Embryonic facial prominence (tissue), 1 donor: Measurements from ENCODE around the gene NHLH1.

Experiments used
- DNase-seq: peaks from one replicate; pipeline ENCODE4 v3.0.0-alpha.2; 2016; ENCODE audit errors: extremely low spot score

NHLH1 gene

DNA sequence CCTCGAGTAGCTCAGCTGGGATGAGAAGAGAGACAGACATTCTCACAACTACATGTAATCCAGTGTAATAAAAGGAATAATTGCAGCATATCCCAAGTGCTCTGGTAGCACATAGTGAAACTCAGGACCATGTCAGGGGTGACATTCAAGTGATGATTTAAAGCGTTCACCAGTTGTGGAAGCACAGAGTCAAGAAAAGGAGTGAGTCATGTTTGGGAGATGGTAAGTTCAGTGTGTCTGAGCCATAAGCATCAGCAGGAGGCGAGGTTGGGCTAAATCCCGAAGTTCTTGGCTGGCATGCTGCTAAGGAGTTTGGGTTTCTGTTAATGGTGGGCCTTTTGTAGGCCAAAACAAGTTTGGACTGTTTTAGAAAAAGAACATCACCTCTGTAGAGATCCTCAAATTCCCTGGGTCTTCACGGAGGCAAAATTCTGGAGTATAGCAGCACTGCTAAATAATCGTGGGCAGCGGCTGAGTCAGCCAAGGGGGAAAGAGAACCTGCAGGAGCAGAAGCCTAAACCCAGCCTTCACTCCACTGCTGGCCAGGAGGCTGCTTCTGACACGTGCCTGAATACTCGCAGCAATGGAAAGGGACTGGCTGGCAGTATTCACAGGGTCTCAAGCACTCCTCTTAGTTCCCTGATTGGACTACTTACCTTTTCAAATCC, 7.2 kb upstream of the NHLH1 start:
- no peak for DNase-seq

DNA sequence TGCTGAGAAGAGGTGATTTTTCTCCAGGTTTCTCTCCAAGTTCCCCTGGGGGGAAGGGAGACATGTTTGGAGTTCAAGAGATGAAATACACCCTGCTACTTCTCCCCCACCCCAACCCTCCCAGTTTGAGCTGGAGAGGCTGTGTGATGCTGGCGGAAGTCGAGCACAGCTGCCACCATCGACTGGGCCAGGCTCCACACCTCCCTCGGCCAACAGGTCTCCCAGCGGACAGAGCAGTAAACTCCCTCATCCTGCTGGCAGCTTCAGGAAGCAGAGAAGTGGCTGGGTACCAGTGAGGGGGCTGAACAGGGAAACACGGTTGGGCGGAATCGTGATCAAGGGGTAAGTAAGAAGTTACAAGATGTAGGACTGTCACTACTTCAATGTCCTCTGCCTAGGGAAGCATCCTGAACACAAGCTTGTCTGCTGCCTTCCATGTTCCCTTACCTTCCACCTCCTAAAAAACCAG, 6.6 kb upstream of the NHLH1 start:
- no peak for DNase-seq

DNA sequence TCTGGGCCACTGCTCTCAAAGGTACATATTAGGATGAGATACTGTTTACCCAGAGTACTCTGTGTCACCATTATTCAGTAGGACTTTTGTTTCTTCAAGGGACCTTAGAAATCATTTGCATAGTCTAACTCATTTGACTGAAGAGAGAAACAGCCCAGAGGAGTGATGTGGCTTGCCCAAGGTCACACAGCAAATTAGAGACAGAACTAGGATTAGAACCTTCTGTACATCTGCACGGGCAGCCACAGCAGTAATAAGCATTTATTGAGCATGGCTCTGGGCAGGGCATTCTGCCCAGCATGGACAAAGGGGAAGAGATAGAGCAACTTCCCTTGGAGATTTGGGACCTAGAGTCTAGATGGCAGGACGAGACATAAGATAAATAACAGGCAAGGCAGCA, 5.7 kb upstream of the NHLH1 start:
- no peak for DNase-seq

DNA sequence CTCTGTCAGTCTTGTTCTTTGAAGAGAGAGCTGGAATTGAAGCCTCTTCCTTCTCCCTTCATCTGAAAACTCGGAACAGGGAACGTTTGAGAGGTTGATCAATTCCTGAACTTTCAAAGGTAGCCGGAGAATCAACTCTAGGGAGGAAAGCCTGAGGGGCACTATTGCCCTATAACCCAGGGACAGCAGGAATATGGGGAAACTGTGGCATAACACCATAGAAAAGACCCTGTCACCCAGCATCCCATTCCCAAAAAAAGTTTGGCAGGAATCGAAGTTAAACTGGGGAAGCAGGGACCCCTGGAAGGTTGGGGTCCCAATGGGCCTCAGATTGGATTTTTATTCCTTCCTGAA, 5.1 kb upstream of the NHLH1 start:
- no peak for DNase-seq

DNA sequence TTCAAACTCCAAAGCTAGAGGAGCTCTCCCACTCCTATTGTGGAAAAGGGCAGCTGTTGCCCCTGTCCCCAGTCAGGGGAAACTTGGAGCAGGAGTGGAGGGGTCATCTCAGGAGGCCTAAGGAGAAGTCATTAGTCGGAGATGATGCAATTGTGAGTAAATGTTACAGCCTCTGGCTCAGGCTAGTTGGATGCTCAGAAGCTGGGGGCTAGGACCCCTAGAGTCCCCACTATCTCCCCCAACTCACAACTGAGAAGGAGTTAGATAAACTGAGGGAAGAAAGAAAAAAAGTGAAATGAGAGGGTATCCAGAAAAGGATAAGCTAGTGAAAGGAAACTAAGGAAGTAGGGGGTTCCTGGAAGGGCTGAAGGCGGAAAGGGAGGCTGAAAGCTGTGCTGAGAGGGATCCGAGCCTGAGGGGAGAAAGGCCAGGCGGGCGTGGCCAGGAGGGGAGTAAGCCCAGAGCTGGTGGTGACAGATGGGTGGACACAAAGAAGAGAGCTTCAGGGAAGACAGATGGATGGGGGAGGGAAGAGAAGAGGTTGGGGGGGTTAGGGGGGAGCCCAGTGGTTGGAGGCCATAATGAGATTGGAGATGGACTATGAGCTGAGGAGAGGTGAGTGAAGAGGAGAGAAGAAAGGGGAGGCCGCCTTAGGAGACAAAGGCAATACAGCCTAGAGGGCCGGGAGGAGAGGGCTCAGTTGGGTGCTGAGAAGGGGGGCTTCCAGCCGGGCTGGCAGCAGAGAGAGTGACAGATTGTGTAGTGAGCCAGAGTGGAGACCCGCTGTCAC, 4.5 kb upstream of the NHLH1 start:
- no peak for DNase-seq

DNA sequence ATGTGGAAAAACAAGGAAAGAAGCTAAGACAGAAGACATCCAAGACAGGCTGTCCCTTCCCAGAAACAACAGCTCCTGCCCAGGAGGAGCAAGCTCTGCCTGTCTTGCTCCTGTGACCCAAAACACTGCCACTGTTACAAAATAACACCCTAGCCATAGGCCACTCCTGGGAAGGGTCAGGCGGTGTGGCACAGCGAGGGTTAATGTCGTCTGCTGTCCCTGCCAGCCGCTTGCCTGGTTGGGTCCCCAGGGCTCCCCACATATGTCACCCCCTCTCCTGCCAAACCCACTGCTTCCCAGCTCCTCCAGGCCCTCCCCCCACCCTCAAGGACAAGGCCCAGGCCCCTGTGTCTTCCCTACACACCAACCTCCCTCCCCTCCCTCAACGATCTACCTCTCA, 3.9 kb upstream of the NHLH1 start:
- no peak for DNase-seq

DNA sequence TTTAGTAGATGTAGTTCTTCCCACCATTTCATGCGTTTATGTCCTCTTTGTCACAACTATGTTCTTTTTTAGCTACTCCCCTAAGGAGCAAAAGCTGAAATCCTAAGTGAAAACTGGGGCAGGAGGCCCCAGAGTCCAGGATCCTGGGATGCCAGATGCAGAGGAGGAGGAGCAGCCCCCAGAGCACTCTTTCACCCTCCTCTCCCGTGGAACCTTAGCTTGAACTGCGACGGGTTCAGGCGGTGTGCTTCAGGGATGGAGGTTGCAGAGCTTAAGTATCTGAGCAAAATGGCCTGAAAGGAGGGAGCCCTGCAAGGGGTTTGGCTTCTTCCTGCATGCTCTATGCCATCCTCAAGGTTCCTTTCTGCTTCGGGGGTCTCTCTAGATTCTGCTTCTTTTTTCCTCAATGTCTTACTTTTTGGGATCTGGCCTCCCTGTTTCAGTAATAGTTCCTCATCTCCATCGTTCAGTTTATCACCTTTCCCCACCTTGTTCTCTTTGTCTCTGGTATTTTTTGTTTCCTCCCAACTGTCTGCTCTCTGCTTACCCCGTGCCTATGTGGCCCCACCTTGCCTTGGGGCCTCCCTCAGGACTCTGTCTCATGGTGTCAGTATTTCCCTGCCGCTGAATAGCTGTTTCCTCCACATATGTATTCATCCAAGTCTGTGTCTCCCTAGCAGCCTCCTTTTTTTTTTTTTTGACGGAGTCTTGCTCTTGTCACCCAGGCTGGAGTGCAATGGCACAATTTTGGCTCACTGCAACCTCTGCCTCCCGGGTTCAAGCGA, 2.7 kb upstream of the NHLH1 start:
- DNase-seq: no peak

DNA sequence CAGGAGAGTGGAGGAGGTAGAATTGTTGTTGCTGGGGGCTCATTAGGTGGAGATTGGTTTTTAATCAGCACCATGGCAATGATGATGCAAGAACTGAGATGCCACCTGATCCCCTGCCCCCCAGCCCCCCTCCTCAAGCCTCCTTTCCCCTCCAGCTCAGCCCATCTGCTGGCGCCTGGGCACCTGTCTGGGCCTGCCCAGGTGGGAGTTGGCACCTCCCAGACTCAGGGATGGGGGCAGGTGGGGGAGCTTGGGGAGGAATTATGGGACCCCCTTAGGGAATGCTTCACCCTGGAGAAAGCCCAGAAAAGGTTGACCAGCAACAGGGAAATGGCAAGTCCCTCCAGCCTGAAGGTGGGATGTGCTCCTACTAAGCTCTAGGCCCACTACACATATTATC, 1.5 kb upstream of the NHLH1 start:
- no peak for DNase-seq

DNA sequence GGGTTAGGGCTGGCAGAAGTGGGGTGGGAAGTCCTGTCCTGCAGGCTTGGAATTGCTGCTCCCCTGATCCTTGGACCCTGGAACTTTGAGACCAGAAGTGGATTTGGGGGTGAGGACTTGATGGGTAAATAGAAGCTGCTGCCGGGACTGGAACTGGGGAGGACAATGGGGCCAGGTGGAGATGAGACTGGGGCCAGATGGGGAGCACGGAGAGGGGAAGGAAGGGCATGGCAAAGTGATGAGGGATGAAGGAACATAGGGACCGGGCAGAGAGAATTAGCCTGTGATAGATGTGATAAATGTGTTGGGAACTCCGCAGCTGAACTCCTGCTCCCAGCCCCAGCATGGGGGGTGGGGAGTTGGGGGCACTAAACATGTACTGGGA, 637 bp downstream of the NHLH1 start:
- DNase-seq: no peak

DNA sequence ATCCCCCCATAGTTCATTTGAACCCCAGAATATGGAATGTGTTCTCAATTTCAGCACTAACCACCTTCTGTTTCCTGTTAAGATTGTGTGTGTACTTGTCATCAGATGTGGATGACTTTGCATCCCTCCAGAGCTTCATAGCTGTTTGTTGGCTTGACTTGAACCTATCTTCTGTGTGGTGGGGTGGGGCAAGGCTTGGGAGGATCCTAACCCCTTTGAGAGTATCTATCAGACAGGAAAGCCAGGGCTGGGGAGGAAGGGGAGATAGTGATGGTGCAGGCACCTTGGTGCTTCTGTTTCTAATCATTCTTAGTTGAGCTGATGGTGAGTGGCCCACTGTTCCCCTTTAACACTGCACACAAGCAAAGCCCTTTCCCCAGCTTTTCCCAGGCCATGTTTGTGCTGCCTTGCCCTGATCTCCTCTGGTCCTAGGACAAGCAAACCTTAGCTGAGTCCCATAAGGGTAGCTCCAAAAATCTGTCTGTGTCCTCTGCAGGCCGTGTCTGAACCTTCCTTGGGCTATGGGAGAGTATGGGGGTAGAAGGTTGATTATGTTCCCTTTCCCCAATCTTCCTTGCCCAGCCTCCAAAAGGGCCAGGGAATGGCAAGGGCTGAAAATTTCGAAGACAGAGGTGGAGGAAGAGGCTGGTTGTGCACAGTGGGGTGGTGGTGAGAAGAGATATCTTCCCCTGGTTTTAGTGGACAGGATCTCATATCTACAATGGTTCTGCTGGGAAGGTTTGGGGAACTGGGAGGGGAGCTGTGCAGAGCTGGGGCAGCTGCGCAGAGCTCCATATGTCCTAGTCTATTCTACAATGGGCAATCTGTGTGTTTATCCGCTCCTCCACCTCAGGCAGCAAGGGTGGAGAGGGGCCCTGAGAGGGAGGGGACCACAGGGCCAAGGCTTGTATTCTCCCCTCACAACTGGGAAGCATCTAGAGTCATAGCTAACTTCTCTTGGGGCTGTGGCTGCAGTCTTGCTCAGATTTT, 1.4 kb downstream of the NHLH1 start:
- no peak for DNase-seq

DNA sequence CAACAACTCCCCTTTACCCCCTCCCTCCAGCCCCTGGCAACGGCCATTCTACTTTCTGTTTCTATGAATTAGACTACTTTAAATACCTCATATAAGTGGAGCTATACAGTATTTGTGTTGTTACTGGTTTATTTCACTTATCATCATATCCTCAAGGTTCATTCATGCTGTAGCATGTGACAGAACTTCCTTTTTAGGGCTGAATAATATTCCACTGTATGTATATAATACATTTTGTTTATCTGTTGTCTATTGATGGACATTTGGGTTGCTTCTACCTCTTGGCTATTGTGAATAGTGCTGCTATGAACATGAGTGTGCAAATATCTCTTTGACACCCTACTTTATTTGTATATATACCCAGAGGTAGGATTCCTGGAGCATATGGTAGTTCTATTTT, 2.2 kb downstream of the NHLH1 start:
- DNase-seq: no peak

DNA sequence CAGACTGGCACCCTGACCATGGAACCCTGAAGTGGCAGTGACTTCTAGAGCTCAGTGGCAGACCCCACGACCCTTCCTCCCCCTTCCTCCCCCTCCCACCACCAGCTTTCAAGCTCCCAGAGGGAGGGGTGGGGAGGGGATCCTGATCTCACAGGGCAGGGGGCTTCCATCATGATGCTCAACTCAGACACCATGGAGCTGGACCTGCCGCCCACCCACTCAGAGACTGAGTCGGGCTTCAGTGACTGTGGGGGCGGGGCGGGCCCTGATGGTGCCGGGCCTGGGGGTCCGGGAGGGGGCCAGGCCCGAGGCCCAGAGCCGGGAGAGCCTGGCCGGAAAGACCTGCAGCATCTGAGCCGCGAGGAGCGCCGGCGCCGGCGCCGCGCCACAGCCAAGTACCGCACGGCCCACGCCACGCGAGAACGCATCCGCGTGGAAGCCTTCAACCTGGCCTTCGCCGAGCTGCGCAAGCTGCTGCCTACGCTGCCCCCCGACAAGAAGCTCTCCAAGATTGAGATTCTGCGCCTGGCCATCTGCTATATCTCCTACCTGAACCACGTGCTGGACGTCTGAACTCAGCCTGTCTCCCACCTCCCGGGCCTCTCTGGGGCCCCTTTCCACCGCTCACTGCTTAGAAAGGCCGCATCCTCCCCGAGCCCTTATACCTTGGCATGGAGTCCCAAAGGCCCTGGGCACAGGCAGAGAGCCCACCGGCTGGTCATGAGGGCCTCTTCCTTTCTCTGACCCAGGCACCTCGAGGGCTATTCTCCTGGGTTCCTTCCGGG, 3.9 kb downstream of the NHLH1 start:
- DNase-seq: no peak

DNA sequence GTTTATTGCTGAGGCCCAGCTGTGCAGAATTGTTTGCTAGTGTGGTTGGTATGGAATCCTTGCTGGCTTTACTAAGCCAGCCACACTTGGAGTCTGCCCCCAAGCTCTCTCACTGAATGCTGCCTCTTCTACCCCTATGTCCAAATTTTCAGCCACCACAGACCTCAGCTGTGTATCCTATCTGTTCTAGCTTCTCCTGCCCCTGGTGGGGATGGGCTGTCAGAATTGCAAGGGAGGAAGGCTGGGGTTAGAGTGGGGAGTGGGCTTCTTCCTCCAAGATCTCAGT, 4.4 kb downstream of the NHLH1 start:
- no peak for DNase-seq

DNA sequence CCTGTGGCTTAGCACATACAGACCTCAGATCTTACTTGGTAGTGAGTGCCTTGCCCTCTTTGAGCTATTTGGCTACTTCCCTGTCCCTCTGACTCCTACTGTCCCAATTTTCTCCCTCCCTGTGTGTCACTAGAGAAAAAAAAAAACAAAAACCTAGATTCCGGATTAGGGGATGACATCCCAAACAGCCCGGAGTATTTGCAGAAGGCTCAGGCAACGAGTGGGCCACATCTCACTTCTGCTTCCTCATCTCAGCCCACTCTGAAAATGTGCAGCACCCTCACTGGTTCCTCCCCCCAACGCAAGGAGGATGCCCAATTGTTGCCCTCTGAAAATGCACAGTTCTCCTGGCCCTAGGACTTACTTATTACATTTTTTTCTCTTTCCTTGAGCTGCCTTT, 4.9 kb downstream of the NHLH1 start:
- DNase-seq: no peak

DNA sequence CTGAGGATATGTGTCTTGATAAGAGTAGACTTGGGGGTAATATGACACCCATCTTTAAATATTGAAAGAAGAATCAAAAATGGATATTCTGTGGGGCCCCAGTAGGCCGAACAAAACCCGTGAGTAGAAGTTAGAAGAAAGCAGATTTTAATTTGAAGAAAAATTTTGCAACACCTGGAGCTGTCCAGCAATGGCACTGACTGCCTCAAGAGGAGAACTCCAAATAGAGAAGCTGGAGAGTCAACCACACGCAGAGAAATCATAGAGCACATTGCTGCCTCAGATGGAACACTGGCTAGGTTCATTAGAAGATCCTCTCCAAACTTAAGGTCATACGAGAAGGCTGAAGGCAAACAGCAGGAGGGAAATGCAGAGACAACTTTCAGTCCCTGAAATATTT, 6.8 kb downstream of the NHLH1 start:
- no peak for DNase-seq

DNA sequence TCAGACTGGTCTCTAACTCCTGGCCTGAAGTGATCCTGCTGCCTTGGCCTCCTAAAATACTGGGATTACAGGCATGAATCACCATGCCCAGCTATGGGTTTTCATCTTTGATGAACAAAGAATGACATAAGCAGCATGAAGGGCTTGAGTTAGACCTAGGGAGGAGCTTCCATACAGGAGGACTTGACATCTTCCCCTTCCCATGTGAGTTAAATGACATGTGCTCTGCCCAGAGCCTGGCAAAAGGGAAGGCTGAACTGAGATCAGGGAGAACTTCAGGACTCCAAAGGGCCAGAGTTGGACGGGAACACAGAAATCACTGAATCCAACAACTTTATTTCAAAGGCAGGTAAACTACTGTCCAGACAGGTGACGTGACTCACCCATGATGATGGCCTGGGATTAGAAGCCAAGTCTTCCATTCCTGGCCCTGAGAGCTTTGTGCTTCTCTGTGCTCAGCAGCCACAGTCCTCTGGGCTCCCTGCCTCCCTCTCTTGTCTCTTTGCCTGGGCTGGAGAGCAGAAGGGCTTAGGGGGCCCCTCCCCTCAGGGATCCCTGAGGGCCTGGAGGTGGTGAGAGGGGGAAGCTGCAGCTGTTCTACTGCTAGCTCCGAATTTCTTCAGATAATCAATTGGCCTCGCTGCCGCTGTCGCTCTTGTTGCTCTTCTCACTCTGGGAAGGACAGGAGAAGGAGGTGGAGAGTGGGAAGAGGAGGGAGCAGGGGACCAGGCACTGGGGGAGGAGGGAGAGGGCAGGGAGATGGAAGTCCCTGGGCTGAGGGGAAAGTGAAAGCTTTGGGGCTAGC, 7.6 kb downstream of the NHLH1 start:
- no peak for DNase-seq

DNA sequence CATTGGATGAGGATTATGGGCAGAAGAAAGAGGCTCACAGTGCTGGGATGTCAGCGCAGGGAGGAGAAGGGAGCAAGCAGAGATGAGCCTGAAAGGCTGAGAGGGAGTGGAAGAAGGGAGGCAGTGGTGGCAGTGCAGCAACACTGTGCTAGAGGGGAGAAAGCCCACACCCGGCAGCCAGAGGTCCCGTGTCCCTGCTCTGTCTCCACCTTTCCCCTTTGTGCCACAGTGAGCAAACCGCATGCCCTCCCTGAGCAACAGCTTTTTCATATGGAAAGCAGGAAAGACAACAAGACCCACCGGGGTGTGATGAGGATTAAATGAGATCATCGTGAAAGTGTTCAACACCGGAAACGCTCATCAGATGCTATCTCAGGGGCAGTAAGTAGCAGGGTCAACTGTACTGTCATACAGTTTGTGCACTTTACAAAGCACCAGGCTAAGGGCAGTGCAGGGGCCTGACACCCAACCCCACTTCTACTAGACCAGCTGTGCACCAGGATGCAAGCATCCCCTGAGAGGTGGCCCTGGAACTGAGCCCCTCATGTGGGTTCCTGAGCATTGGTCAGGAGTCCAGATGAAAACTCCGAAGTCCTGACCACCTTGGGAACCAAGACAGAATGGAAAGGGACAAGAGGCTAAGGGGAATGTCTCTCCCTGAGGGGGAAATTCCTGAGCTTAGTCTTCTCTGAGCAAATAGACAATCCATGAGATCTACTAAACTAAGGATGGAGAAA, 9.1 kb downstream of the NHLH1 start:
- no peak for DNase-seq

DNA sequence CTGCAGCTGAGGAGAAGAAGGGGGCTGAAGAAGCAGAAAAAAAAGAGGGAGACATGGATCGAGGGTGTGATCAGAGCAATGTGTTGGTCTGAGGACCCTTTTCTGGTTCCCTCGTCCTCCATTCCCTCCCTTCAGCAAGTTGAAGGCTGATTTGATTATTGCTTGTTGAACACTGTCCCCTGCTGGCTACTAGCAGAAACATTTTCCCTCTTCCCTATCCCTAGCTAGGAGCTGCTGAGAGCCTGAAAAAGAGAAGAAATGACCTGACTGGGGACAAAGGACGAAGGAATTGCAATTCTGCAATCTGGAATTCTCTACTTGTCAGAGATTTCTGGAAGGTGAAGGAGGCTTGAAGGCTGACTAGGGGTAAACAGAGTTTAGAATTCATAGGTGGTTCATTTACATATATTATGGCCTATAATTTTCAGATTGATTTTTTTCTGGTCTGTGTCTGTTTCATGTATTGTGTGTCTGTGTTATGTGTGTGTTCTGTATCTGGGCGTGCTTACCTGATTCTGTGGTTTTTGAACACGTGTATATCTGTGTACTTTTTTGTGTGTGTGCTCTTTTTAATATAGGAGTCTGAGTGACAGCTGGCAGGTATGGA, 9.8 kb downstream of the NHLH1 start:
- DNase-seq: peak; percentile 76

DNA sequence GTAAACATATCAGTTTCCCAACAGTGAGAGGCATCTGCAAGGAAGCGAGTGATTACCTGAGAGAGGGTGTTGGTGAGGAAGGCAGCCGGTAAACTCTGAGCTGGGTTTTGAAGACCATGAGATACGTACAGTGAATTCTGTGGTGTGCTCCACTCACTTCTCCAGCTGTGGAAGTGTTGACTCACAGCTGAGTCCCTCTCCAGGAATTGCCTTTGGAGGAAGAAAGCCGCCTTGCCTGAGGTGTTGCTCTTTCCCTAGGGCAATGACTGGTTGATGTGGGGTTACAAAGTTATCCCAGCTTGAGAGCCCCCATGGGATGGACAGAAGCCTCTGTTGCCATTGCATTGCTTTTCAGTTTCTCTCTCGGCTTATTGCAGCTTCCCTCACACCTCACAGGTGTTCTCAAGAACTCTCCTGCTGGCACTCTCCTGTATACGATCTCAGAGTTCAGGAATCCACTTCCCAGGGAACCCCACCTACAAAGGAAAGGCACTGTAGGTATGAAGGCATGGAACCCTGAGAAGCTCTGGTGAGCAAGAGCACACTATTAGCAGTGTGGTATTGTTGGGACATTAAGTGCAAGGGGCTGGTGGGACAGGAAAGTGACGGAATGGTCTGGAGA, 10.8 kb downstream of the NHLH1 start:
- DNase-seq: no peak
